NCI-H1694 treated with DMSO at 0.1 percent for 48 hours (cell line): ENCODE measurements around the gene POTEJ.
"Not testable (repeated sequence)": the region's sequence is repeated elsewhere in the genome, so short reads cannot be mapped to it uniquely, and the experiment has no call there.

ENCODE experiments used
- DNase-seq: peaks from one replicate; lab custom pipeline; 2025; lab: John Stamatoyannopoulos, UW

Gene POTEJ

GRCh38 chr2:130601648-130602302 is 9.5 kb upstream of the POTEJ start:
- DNase-seq, result not testable (repeated sequence)

- not testable (repeated sequence) for DNase-seq
These were observed 2.8 kb upstream of the POTEJ start for GRCh38 chr2:130608276-130609001.

GRCh38 chr2:130609002-130609920 is 2.0 kb upstream of the POTEJ start:
- not testable (repeated sequence) for DNase-seq

GRCh38 chr2:130610486-130610885 is 754 bp upstream of the POTEJ start:
- DNase-seq, result not testable (repeated sequence)

GRCh38 chr2:130628784-130629475 is 17.7 kb downstream of the POTEJ start:
- DNase-seq, result not testable (repeated sequence)

GRCh38 chr2:130638973-130639372 is 27.7 kb downstream of the POTEJ start:
- DNase-seq, result not testable (repeated sequence)

GRCh38 chr2:130641688-130642087 is 30.4 kb downstream of the POTEJ start:
- DNase-seq, result not testable (repeated sequence)

GRCh38 chr2:130649285-130649684 is 38.0 kb downstream of the POTEJ start:
- not testable (repeated sequence) for DNase-seq

GRCh38 chr2:130664506-130664905 is 53.3 kb downstream of the POTEJ start:
- DNase-seq, result not testable (repeated sequence)

- DNase-seq, result not testable (repeated sequence)
These were observed 54.4 kb downstream of the POTEJ start for GRCh38 chr2:130665596-130665995.

- not testable (repeated sequence) for DNase-seq
These were observed 56.3 kb downstream of the POTEJ start for GRCh38 chr2:130667516-130667915.

- not testable (repeated sequence) for DNase-seq
These were observed 58.9 kb downstream of the POTEJ start for GRCh38 chr2:130670026-130670745.

GRCh38 chr2:130692041-130692770 is 81.0 kb downstream of the POTEJ start:
- DNase-seq, result not testable (repeated sequence)

- DNase-seq, result not testable (repeated sequence)
These were observed 82.2 kb downstream of the POTEJ start for GRCh38 chr2:130693474-130693873.

GRCh38 chr2:130703250-130703649 is 92.0 kb downstream of the POTEJ start:
- not testable (repeated sequence) for DNase-seq
